Activated CD8-positive, alpha-beta memory T cell treated with anti-CD3 and anti-CD28 coated beads for 24 hours (primary cell): ENCODE measurements around the gene ARRDC5.
"Not testable (repeated sequence)": the region's sequence is repeated elsewhere in the genome, so short reads cannot be mapped to it uniquely, and the experiment has no call there.

ENCODE experiments used
- DNase-seq: peaks from one replicate; pipeline ENCODE4 v3.0.0-alpha.2; 2020

Gene ARRDC5

GRCh38 chr19:4902796-4903195 lies at the start of gene ARRDC5:
Gene ARRDC5 (minus strand): TSS chr19:4902896. CDS start chr19:4902825, 71 bp downstream.
- no peak for DNase-seq

- DNase-seq: no peak
Observed at GRCh38 chr19:4951656-4952055, 49.0 kb upstream of the ARRDC5 start.

- not testable (repeated sequence) for DNase-seq
Observed at GRCh38 chr19:4950650-4951049, 48.0 kb upstream of the ARRDC5 start.

DNA sequence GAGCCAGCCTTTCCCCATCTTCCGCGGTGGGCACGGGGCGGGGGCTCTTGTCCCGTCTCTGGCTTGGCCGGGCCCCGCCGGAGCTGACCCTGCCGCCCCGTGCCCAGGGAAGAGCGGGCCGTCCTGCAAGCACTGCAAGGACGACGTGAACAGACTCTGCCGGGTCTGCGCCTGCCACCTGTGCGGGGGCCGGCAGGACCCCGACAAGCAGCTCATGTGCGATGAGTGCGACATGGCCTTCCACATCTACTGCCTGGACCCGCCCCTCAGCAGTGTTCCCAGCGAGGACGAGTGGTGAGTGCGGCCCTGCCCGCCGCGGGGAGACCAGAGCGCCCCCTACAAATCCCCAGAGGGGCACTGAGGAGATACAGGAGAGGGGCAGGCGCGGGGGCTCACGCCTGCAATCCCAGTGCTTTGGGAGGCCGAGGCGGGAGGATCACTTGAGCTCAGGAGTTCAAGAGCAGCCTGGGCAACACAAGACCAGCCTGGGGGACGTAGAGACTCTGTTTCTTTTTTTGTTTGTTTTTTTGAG lies 39.0 kb upstream of the ARRDC5 start:
- DNase-seq: not testable (repeated sequence)

GRCh38 chr19:4939466-4939865 lies 36.8 kb upstream of the ARRDC5 start:
- DNase-seq: no peak

GRCh38 chr19:4938461-4938860 lies 35.8 kb upstream of the ARRDC5 start:
- DNase-seq: not testable (repeated sequence)

GRCh38 chr19:4937060-4937459 lies 34.4 kb upstream of the ARRDC5 start:
- no peak for DNase-seq

DNA sequence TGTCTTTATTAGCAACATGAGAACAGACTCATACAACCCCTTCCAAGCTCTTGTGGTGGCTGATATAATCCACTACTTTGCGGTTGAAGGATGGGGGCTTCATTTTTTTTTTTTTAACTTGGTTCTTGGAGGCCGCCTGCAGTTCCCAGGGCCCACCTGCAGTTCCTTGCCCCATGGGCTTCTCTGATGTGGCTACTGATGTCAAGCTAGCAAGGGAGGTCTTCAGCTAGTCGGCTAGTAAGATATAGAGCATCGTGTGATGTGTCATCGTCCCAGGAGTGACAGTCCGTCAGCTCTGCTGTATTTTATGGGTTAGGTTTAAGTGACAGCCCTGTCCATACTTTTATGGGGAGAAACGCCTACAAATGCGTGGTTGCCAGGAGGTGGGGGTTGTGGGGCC lies 32.7 kb upstream of the ARRDC5 start:
- DNase-seq: no peak

DNA sequence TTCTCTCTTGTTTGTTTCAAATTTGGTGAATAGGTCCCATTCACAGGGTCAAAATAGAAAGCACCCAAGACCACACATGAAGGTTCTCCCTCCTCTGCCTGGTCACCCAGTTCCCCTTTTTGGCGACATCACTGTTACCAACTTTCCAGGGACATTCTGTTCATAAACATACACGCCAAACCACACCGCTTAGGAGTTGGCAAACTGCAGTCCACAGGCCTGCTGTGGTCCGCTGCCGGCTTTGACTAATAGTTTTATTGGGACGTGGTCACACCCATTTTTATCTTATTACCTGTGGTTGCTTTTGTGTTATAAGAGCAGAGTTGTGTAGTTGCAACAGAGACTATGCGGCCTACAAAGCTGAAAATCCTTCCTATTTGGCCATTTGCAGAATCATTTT lies 30.8 kb upstream of the ARRDC5 start:
- DNase-seq: no peak

- no peak for DNase-seq
Observed at GRCh38 chr19:4932711-4933110, 30.0 kb upstream of the ARRDC5 start.

GRCh38 chr19:4930664-4931063 lies 28.0 kb upstream of the ARRDC5 start:
- no peak for DNase-seq

- no peak for DNase-seq
Observed at GRCh38 chr19:4929186-4929585, 26.5 kb upstream of the ARRDC5 start.

GRCh38 chr19:4923276-4923747 lies 20.6 kb upstream of the ARRDC5 start:
- no peak for DNase-seq

- DNase-seq: no peak
Observed at GRCh38 chr19:4922530-4923275, 20.0 kb upstream of the ARRDC5 start.

DNA sequence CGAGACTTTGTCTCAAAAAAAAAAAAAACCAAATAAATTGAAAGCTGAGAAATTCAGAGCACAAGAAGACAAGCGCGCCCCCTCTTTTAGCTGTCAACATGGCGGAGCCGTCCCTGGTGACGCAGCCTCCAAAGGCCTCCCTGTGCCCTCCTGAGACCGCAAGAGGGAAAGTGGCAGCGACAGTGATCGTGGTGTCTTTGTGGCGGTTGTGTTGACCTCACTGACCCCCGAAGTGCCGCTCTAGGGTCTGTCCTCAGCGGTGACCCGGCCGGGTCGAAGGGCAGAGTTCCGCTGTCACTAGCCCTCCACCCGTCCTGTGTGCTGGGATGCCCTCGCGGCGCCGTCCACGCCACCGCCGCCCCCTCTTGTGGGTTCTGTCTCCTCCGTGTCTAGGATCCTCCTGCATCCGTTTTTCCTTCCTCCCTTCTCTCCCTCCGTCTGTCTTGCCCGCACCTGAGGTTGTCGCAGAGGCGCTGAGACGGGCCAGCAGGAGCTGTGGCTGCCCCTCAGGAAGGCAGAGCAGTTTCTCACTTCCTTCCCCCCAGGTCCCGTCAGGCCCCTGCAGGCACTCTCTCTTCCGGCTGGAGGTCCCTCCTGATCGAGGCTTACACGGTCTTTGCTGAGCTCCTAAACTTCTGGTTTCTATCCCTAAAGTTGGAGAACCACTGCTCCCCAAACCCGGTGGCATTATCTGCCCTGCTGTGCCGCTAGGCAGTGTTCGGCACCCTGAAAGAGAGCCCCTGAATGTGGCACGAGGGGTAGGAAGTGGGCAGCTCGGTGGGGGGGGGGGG lies 13.8 kb upstream of the ARRDC5 start:
- peak; percentile 78 for DNase-seq

GRCh38 chr19:4914736-4915501 lies 12.2 kb upstream of the ARRDC5 start:
- DNase-seq: peak; percentile 85

DNA sequence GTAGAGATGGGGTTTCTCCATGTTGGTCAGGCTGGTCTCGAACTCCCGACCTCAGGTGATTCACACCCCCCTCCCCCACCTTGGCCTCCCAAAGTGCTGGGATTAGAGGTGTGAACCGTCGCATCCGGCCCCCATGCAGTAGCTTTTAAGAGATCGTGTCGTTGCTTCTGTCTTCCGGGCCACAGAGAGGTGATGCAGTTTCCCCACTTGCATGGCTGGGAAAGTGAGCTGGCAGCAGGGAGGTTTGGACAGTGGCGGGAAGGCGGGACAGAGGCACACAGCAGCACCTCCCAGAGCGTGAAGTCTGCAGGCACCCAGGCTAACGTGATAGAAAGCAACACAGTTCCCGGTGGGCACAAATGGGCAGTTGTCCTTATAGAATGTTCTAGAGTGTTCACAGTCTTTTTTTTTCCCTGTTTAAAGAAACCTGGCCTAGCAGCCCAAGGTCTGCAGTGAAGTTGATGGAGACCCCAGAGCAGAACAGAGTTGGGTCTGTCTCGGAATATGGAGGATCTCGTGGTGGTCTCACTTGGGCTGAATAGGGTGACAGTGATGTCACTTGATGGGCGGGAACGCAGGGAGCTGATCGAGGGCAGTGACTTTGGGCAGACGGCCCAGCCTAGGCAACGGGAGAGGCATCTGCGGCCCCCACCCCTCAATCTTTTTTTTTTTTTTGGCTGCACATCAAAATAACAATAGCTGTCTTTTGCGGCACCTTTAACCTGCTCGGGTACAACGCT lies 11.5 kb upstream of the ARRDC5 start:
- peak; percentile 68 for DNase-seq

DNA sequence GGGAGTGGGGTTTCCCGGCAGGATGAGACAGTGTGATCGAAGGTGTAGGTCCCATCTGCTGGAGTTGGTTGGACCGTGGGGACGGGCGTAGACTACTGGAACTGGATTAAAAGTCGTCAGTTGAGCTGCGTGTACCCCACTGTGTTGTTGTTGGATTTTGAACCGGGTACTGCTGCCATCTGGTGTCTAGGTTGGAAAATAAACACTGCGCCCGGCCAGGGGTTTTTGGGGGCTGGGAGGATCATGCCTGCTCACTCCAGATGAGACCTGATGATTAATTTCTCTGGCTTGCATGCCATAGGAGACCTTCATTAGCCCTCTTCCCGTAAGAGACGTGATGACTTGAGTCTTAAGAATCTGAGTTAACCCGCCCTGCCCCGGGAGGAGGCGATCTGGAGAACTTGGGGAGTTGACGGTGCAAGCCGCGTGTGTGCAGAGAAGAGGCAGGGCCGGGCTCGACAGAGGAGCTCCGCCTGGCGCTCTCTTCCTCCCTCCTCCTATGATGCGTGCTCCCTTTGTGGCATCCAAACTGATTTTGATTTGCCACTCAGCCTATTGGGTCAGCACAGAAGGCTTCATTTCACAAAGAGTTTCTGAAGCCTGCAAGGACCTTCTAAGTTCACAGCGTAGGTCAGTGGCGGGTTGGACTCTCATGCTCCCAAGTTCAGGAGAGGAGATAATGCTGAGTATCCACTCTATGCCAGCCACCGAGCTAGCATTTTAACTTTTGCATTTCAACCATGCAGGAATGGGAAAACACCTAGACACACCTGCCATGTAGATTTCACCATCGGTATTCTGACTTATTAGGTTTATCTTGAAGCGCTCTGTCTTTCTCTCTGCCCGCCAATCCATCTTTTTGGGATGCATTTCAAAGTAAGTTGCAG lies 9.3 kb upstream of the ARRDC5 start:
- DNase-seq: peak; percentile 87

GRCh38 chr19:4911314-4911713 lies 8.6 kb upstream of the ARRDC5 start:
- no peak for DNase-seq

DNA sequence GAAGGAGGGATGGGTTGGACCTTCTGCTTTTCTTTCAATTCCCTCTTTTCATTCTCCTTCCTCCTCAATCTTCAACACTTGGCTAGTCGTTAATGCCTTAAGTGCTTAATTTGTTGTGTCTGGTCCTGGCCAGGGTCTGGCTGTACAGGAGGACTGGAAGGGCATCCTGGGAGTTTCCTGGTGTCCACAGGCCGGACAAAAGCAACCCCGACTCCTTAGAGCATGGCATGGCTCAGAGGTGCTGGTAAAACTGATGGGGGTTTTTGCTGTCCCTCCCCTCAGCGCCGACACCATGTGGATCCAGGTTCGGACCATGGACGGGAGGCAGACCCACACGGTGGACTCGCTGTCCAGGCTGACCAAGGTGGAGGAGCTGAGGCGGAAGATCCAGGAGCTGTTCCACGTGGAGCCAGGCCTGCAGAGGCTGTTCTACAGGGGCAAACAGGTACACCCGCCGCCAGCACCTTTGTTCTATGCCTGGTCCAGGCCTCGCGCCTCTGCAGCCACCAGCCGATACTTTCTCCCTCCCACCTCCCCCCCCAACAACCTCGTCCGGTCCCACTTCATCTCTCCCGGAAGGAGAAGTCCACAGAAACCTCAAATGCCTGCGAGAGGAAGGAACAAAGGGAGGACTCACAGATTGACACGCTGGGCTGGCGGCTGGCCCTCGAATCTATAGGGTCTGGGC lies 8.0 kb upstream of the ARRDC5 start:
- peak; percentile 66 for DNase-seq
